Smooth muscle cell (in vitro differentiated cells): ENCODE data around the gene CNTNAP2. TPM values are rescaled to one million over a fixed set of nuclear protein-coding genes. Genes with fewer than 3 reads are reported as not detected.

Source experiments
- DNase-seq: peaks from one replicate; lab custom pipeline; 2025; ENCODE audit not compliant: unreplicated experiment; lab: John Stamatoyannopoulos, UW
- H2AFZ ChIP-seq: fragments of 200-600 bp; sonication (generic); 2 replicates; pipeline ENCODE4 v1.6.0; 2016; ENCODE audit warnings: antibody characterized with exemption, low read depth, mild to moderate bottlenecking
- H3F3A ChIP-seq: fragments of 200-600 bp; sonication (generic); 2 replicates; pipeline ENCODE4 v1.6.0; 2017; ENCODE audit warnings: antibody characterized with exemption, low read depth
- H3K27ac ChIP-seq: fragments of 200-600 bp; sonication (generic); 2 replicates; pipeline ENCODE4 v1.5.1; 2016; ENCODE audit warnings: low read depth, mild to moderate bottlenecking
- H3K27me3 ChIP-seq: fragments of 200-600 bp; sonication (generic); 2 replicates; pipeline ENCODE4 v1.6.1; 2016; ENCODE audit warnings: low read depth, mild to moderate bottlenecking
- H3K36me3 ChIP-seq: fragments of 200-600 bp; sonication (generic); 2 replicates; pipeline ENCODE4 v1.5.1; 2016; ENCODE audit warnings: low read depth
- H3K4me1 ChIP-seq: fragments of 200-600 bp; sonication (generic); 2 replicates; pipeline ENCODE4 v1.5.1; 2016; ENCODE audit warnings: low read depth
- H3K4me2 ChIP-seq: fragments of 200-600 bp; sonication (generic); 2 replicates; pipeline ENCODE4 v1.6.0; 2016; ENCODE audit warnings: mild to moderate bottlenecking
- H3K4me3 ChIP-seq: fragments of 200-600 bp; sonication (generic); 2 replicates; pipeline ENCODE4 v1.5.1; 2016; ENCODE audit warnings: mild to moderate bottlenecking
- H3K79me2 ChIP-seq: fragments of 200-600 bp; sonication (generic); 2 replicates; pipeline ENCODE4 v1.6.0; 2016; ENCODE audit warnings: low read depth, mild to moderate bottlenecking
- H3K9ac ChIP-seq: fragments of 200-600 bp; sonication (generic); 2 replicates; pipeline ENCODE4 v1.6.0; 2016; ENCODE audit warnings: low read depth
- H3K9me3 ChIP-seq: fragments of 200-600 bp; sonication (generic); replicated peaks from 2 replicates; pipeline ENCODE4 v1.5.1; 2016; ENCODE audit warnings: low read depth
- H4K20me1 ChIP-seq: fragments of 200-600 bp; sonication (generic); 2 replicates; pipeline ENCODE4 v1.6.0; 2016; ENCODE audit warnings: low read depth
- WGBS: methylation state at CpG from one replicate; pipeline ENCODE4 v1.1.7; 2016; ENCODE audit warnings: low lambda C conversion rate; 5-methylcytosine and 5-hydroxymethylcytosine counted together
- polyA plus RNA-seq: library from polyadenylated mRNA; unstranded; fragments of >200 nt; fragmentation: Nextera tagmentation; extraction: Ambion mirVana; gene quantifications from 2 replicates; pipeline ENCODE4 v1.2.1, GENCODE V29; 2016
- total RNA-seq: library from RNA; depleted of rRNA; stranded (reverse); fragments of >200 nt; gene quantifications from 2 replicates; pipeline ENCODE4 v1.2.3, GENCODE V29; 2014
- TF ChIP-seq, protein P1 (sequence below): fragments of 200-600 bp; sonication (generic); IDR thresholded peaks from 2 replicates; pipeline ENCODE4 v1.5.1; 2017; ENCODE audit warnings: borderline replicate concordance, mild to moderate bottlenecking, antibody characterized with exemption; ENCODE audit not compliant: insufficient read depth, poor library complexity, severe bottlenecking

CNTNAP2 gene
- total and polyA plus RNA-seq, 2 experiments from 2014 or later: 1.7 to 9.0 TPM

DNA sequence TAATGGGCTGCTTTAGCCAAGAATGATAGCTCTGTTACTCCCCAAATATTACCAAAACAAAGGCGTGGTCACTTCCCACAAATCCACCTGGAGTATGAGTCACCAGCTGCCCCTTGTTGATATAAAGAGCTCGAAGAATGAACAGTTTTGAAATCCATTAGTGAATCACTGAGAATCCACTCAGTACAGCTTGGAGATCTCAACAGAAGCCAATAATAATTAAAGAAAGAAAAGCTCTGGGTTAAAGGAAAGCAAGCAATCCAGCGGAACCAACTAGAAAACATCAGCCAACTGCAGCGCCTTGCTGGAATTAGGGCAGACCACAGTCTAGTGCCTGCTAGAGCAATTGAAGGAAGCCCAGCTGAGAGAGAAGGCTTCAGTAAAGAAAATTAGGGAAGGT, 1897.9 kb downstream of the CNTNAP2 start:
- Histone ChIP-seq H2AFZ (no peak overlapping the region), H3K9me3 (no peaks in the 10 kb centered on the region), H3F3A (no peaks in the 10 kb centered on the region), H3K9ac (no peak overlapping the region), H3K4me2 (no peak overlapping the region), H3K36me3 (no peaks in the 10 kb centered on the region), H3K27me3 (no peaks in the 10 kb centered on the region), H3K4me1 (no peaks in the 10 kb centered on the region), H3K79me2 (no peaks in the 10 kb centered on the region), H3K4me3 (no peak overlapping the region), H3K27ac (no peak overlapping the region), H4K20me1 (no peaks in the 10 kb centered on the region)
- no peak for DNase-seq
- TF ChIP-seq, protein P1, sequence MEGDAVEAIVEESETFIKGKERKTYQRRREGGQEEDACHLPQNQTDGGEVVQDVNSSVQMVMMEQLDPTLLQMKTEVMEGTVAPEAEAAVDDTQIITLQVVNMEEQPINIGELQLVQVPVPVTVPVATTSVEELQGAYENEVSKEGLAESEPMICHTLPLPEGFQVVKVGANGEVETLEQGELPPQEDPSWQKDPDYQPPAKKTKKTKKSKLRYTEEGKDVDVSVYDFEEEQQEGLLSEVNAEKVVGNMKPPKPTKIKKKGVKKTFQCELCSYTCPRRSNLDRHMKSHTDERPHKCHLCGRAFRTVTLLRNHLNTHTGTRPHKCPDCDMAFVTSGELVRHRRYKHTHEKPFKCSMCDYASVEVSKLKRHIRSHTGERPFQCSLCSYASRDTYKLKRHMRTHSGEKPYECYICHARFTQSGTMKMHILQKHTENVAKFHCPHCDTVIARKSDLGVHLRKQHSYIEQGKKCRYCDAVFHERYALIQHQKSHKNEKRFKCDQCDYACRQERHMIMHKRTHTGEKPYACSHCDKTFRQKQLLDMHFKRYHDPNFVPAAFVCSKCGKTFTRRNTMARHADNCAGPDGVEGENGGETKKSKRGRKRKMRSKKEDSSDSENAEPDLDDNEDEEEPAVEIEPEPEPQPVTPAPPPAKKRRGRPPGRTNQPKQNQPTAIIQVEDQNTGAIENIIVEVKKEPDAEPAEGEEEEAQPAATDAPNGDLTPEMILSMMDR: no peak
- 82% methylated on average over 4 of the region's 4 CpGs for WGBS

DNA sequence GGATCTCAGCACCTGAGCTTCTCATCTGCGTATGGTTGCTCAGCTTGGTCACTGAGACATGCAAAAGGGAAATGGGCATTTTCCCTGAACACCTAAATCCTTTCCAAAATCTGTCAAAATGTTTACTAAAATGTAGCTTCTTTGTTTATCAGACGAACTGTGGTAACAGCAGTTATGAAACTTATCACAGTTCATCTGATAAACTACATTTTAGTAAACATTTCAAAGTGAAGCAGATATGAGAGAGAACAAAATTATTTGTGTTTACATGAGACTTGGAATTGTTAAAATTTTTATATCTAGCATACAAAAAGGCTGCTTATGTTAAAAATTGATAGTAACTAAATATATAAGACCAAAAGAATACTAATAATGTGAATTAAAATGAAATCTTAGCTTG, 1900.5 kb downstream of the CNTNAP2 start:
- no peak for DNase-seq
- Histone ChIP-seq H3K27me3 (no peaks in the 10 kb centered on the region), H3K36me3 (no peaks in the 10 kb centered on the region), H3K9ac (no peak overlapping the region), H4K20me1 (no peaks in the 10 kb centered on the region), H2AFZ (no peak overlapping the region), H3K4me3 (no peak overlapping the region), H3K4me1 (peaks cover 5% of the 10 kb centered on the region), H3K27ac (no peak overlapping the region), H3K9me3 (no peaks in the 10 kb centered on the region), H3K4me2 (no peak overlapping the region), H3K79me2 (no peaks in the 10 kb centered on the region), H3F3A (no peaks in the 10 kb centered on the region)
- TF ChIP-seq, protein P1: no peak
- WGBS: 83% methylated on average over 2 of the region's 2 CpGs

DNA sequence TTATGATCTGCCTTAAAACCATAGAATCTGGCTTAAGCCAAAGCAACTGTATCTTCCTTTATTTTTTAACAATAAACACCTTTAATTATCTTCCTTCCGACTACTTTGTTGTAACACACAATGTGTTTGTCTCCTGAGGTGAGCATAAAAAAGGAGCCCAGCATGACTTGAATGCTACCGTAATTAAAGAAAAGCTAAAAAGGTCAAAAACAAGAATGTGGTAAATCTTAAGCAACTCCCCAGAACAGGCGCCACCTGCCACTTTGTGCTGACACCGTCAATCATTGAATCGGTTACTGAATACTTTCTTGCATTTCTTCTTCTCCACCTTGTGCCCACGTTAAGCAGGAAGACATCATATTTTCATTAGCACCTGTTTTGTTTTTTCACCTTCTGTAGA, 1904.1 kb downstream of the CNTNAP2 start:
- H3K9ac ChIP-seq: no peak overlapping the region
- TF ChIP-seq, protein P1: no peak
- no peak overlapping the region for H3K4me3 ChIP-seq
- no peaks in the 10 kb centered on the region for H3K27me3 ChIP-seq
- H3K9me3 ChIP-seq: no peaks in the 10 kb centered on the region
- H4K20me1 ChIP-seq: no peaks in the 10 kb centered on the region
- H3K36me3 ChIP-seq: no peaks in the 10 kb centered on the region
- no peaks in the 10 kb centered on the region for H3F3A ChIP-seq
- 49% methylated on average over 6 of the region's 6 CpGs for WGBS
- no peak overlapping the region for H3K27ac ChIP-seq
- H3K79me2 ChIP-seq: no peaks in the 10 kb centered on the region
- no peak for DNase-seq
- H2AFZ ChIP-seq: no peak overlapping the region
- no peak overlapping the region for H3K4me2 ChIP-seq
- peaks cover 5% of the 10 kb centered on the region for H3K4me1 ChIP-seq

DNA sequence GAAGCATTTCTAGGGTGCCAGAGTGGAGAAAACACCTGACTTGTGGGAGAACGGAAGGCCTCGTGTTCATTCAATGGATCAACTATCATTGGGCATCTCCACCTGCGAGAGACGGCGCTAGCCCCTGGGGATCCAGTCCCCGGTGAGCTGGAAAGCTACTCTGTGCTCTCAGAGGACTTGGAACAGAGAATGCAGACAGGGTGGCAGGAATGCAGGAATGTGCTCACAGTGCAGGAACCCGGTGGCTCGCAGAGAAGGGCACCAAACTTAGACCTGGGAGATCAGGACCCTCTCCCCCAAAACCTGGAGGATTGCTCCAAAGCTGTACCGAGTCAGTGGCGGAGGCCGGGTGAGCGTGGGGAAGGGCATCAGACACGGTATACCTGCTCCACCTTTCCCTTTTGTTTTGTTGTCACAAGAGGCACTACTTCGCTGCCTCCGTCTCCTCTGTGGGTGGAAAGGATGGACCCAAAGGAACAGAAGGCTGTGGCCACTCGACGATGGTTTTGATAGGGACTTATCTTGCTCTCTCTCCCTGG, 1905.0 kb downstream of the CNTNAP2 start:
- Histone ChIP-seq H3K4me2 (no peak overlapping the region), H3K9ac (no peak overlapping the region), H3K4me1 (peaks cover 5% of the 10 kb centered on the region), H3K9me3 (no peaks in the 10 kb centered on the region), H3K79me2 (no peaks in the 10 kb centered on the region), H3K27ac (no peak overlapping the region), H2AFZ (no peak overlapping the region), H3F3A (no peaks in the 10 kb centered on the region), H3K4me3 (no peak overlapping the region), H3K36me3 (no peaks in the 10 kb centered on the region), H3K27me3 (no peaks in the 10 kb centered on the region), H4K20me1 (no peaks in the 10 kb centered on the region)
- no peak for DNase-seq
- 84% methylated on average over 17 of the region's 17 CpGs for WGBS
- TF ChIP-seq, protein P1: no peak
